ENCODE measurements around the gene MEGF11. TPM values are rescaled to one million over a fixed set of nuclear protein-coding genes. Genes with fewer than 3 reads are reported as not detected.

The MEGF11 gene
- total RNA-seq, 4 donors from 2014 or later: 2.4 to 8.5 (median 4.3) TPM

DNA sequence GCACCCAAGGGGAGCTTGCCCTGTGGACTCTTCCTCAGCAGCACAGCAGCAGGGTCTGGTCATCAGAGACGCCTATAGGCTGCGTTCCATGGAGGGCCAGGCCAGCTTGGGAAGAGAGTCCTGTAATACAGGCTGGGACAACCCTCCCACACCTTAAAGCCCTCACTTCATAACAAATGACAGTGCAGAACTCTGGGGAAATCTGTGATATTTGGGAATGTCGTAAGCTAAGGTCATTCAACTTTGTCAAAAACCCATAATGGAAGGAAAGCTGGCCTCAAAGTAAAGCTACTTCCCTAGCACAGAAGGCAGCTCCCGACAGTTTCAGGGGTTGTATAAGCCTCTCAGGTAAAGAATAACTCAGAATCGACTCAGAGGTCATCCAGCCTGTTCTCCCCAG lies 133.1 kb downstream of the MEGF11 start:
- no peaks in the 10 kb centered on the region for H3K4me1 ChIP-seq
- H3K4me3 ChIP-seq: no peak overlapping the region
- H3K9me3 ChIP-seq: no peaks in the 10 kb centered on the region
- TF ChIP-seq POLR2A (IDR thresholded peaks at IDR 0.05): no peak
- TF ChIP-seq POLR2AphosphoS5 (IDR thresholded peaks at IDR 0.05): no peak
- TF ChIP-seq, protein P1, sequence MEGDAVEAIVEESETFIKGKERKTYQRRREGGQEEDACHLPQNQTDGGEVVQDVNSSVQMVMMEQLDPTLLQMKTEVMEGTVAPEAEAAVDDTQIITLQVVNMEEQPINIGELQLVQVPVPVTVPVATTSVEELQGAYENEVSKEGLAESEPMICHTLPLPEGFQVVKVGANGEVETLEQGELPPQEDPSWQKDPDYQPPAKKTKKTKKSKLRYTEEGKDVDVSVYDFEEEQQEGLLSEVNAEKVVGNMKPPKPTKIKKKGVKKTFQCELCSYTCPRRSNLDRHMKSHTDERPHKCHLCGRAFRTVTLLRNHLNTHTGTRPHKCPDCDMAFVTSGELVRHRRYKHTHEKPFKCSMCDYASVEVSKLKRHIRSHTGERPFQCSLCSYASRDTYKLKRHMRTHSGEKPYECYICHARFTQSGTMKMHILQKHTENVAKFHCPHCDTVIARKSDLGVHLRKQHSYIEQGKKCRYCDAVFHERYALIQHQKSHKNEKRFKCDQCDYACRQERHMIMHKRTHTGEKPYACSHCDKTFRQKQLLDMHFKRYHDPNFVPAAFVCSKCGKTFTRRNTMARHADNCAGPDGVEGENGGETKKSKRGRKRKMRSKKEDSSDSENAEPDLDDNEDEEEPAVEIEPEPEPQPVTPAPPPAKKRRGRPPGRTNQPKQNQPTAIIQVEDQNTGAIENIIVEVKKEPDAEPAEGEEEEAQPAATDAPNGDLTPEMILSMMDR (IDR thresholded peaks at IDR 0.05): no peak
- TF ChIP-seq EP300 (IDR thresholded peaks at IDR 0.05): no peak
- no peaks in the 10 kb centered on the region for H3K36me3 ChIP-seq
- WGBS: 85% methylated on average over 5 of the region's 5 CpGs
- DNase-seq (ENCODE audit: low spot score in 2 of 2): no peak
- H3K27me3 ChIP-seq: peaks cover 5% of the 10 kb centered on the region
- no peak overlapping the region for H3K27ac ChIP-seq

DNA sequence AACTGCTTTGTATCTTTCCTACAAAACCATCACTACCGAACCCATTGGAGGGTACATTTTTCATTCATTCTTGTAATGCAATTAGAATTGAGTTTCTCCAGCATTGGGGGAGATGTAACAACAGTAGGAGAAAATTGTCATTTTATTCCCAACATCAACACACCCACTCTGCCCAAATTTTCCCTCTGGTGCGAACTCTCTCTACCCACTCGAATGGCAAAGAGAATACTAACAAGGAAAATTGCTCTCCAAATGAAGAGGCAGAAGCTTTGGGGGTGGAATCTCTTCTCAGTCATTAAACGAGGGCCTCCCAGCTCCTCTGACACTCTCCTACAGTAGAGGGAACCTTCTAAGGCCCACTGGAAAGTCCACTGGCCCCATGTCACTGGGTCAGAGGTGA lies 135.7 kb downstream of the MEGF11 start:
- no peak overlapping the region for H3K4me3 ChIP-seq
- no peaks in the 10 kb centered on the region for H3K9me3 ChIP-seq
- no peaks in the 10 kb centered on the region for H3K36me3 ChIP-seq
- H3K27me3 ChIP-seq: peaks cover 3% of the 10 kb centered on the region
- 81% methylated on average over 4 of the region's 4 CpGs for WGBS
- DNase-seq (ENCODE audit: low spot score in 2 of 2): no peak
- H3K27ac ChIP-seq: no peak overlapping the region
- TF ChIP-seq POLR2A (IDR thresholded peaks at IDR 0.05): no peak
- TF ChIP-seq, protein P1 (IDR thresholded peaks at IDR 0.05): no peak
- peaks cover 10% of the 10 kb centered on the region for H3K4me1 ChIP-seq

DNA sequence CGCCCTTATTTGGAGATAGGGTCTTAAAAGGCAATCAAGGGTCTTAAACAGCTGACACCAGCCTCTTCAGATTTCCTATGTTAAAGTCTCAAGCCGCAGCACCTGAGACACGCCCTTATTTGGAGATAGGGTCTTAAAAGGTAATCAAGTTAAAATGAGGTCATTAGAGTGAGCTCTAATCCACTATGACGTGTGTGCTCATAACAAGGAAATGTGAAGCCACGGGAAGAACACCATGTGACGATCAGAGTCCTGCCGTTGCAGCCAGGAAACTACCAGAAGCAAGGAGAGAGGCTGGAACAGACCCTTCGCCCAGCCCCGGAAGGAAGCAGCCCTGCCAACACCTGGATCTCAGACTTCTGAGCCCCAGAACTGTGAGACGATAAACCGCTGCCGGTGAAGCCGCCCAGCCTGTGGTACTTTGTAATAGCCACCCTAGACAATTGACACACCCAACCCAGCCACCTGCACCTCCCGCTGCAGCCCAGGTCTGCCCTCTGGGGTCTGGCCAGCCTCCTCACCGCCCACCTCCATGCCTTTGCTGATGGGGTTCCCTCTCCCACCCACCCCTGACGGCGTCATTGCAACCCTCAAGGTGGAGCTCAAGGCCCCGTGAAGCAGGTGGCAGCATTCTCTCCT lies 137.9 kb downstream of the MEGF11 start:
- H3K9me3 ChIP-seq: no peaks in the 10 kb centered on the region
- H3K4me3 ChIP-seq: no peak overlapping the region
- peaks cover 3% of the 10 kb centered on the region for H3K27me3 ChIP-seq
- no peak for DNase-seq (ENCODE audit: low spot score in 2 of 2)
- WGBS: 54% methylated on average over 18 of the region's 18 CpGs
- peaks cover 10% of the 10 kb centered on the region for H3K4me1 ChIP-seq
- H3K36me3 ChIP-seq: no peaks in the 10 kb centered on the region
- no peak for TF ChIP-seq EP300 (IDR thresholded peaks at IDR 0.05)
- no peak for TF ChIP-seq POLR2A (IDR thresholded peaks at IDR 0.05)
- TF ChIP-seq POLR2AphosphoS5 (IDR thresholded peaks at IDR 0.05): no peak
- TF ChIP-seq, protein P1 (IDR thresholded peaks at IDR 0.05): no peak
- H3K27ac ChIP-seq: peak overlapping the region; percentile 19

DNA sequence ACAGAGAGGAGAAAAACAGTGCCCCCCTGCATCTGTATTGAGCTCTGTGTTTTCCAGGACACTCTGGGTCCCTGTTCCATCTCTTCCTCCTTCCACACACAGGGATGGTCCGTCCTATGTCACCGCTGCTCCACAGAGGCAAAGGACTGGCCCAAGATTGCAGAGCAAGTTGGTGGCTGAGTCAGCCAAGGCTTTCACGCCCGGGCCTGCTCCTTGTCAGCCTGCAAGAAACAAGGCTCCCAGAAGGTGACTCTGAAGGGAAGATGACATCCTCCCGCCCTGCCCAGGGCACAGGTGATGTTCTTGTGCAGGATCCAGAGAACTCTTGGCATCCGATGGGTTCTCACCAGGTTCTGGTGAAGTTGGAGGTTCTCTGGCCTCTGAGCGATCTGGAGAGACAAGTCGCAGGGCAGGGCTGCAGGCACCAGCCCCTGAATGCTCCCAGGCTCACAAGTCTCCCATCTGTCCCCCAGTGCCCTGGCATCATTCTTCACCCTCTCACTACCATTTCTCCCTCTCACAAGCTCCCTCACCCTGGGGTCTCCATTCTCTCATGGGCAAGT lies 138.6 kb downstream of the MEGF11 start:
- H3K36me3 ChIP-seq: no peaks in the 10 kb centered on the region
- TF ChIP-seq POLR2AphosphoS5 (IDR thresholded peaks at IDR 0.05): no peak
- no peak for TF ChIP-seq EP300 (IDR thresholded peaks at IDR 0.05)
- no peak for TF ChIP-seq POLR2A (IDR thresholded peaks at IDR 0.05)
- TF ChIP-seq, protein P1 (IDR thresholded peaks at IDR 0.05): no peak
- peak overlapping the region; percentile 59 for H3K27ac ChIP-seq
- H3K4me3 ChIP-seq: peak overlapping the region; percentile 2
- peaks cover 10% of the 10 kb centered on the region for H3K4me1 ChIP-seq
- no peaks in the 10 kb centered on the region for H3K9me3 ChIP-seq
- DNase-seq (ENCODE audit: low spot score in 2 of 2): no peak
- peaks cover 3% of the 10 kb centered on the region for H3K27me3 ChIP-seq
- WGBS: 51% methylated on average over 8 of the region's 8 CpGs

DNA sequence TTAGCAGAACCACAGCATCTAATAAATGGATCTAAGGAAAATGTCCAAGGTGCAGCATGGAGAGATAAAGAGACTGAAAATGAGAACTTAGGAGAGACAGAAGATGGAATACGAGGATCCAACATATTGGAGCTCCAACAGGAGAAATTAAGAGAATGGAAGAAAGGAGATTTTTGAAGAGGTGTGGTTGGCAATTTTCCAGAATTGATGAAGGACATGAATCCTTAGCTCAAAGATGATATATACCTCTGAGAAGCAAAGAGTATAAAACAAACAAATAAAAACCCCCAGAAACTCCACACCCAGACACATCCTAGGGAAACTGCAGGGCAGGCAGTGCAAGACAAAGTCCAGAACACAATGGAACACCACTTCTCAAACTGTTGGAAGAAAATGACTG lies 141.2 kb downstream of the MEGF11 start:
- H3K4me3 ChIP-seq: no peak overlapping the region
- peaks cover 10% of the 10 kb centered on the region for H3K4me1 ChIP-seq
- no peak overlapping the region for H3K27ac ChIP-seq
- H3K9me3 ChIP-seq: no peaks in the 10 kb centered on the region
- no peaks in the 10 kb centered on the region for H3K36me3 ChIP-seq
- peaks cover 14% of the 10 kb centered on the region for H3K27me3 ChIP-seq
- no peak for TF ChIP-seq EP300 (IDR thresholded peaks at IDR 0.05)
- TF ChIP-seq, protein P1 (IDR thresholded peaks at IDR 0.05): no peak
- TF ChIP-seq POLR2AphosphoS5 (IDR thresholded peaks at IDR 0.05): no peak
- no peak for TF ChIP-seq POLR2A (IDR thresholded peaks at IDR 0.05)
- WGBS: 82% methylated on average over 1 of the region's 1 CpG
- no peak for DNase-seq (ENCODE audit: low spot score in 2 of 2)
